K562 (cell line): Measurements from ENCODE around the gene TMPO. TPM values are rescaled to one million over a fixed set of nuclear protein-coding genes. Genes with fewer than 3 reads are reported as not detected.
A peak's percentile ranks its signal among the peaks of the same experiment; 100 is the strongest.

Source experiments
- CBFA2T3 ChIP-seq: fragments of 450-650 bp; IDR thresholded peaks from 2 replicates; pipeline ENCODE4 v1.6.1; 2017
- ELF4 ChIP-seq: fragments of 450-650 bp; formaldehyde crosslinking; IDR thresholded peaks from 2 replicates; pipeline ENCODE4 v1.4.0; 2022; ENCODE audit warnings: missing genetic modification characterization
- GABPA ChIP-seq: fragments of 200-800 bp; sonication (Bioruptor generic); conservative IDR thresholded peaks from 2 replicates; pipeline ENCODE4 v1.6.1; 2016; ENCODE audit warnings: low read depth, missing genetic modification characterization, missing compliant biosample characterization
- GATAD2B ChIP-seq: fragments of 450-650 bp; IDR thresholded peaks from 2 replicates; pipeline ENCODE4 v1.6.1; 2017; ENCODE audit warnings: mild to moderate bottlenecking, borderline replicate concordance
- GTF2E2 ChIP-seq: fragments of 200-800 bp; sonication (Bioruptor generic); IDR thresholded peaks from 2 replicates; pipeline ENCODE4 v1.6.1; 2016; ENCODE audit warnings: missing genetic modification characterization, missing compliant biosample characterization
- KAT2B ChIP-seq: IDR thresholded peaks from one replicate; pipeline ENCODE4 v1.6.1; 2012; ENCODE audit warnings: low read depth, mild to moderate bottlenecking, control low read depth, inconsistent platforms, low read length, moderate library complexity
- MAFF ChIP-seq: IDR thresholded peaks from 2 replicates; pipeline ENCODE4 v1.6.1; 2012; ENCODE audit warnings: low read length, improper control_type of control experiment
- NFE2 ChIP-seq: IDR thresholded peaks from 2 replicates; pipeline ENCODE4 v1.6.1; 2014; ENCODE audit warnings: antibody characterized with exemption, low read depth
- PML ChIP-seq: IDR thresholded peaks from 2 replicates; pipeline ENCODE4 v1.6.1; 2012; ENCODE audit warnings: low read length, inconsistent platforms
- SIN3A ChIP-seq, 2 experiments: fragments of 150-350 bp in 1 of 2; IDR thresholded peaks; 2 replicates each; pipeline ENCODE4 v1.6.1; 2011 to 2016; ENCODE audit warnings: borderline replicate concordance in 2 of 2, low read depth in 2 of 2, low read length in 2 of 2, mild to moderate bottlenecking in 2 of 2, moderate library complexity in 2 of 2; ENCODE audit not compliant: control insufficient read depth in 1 of 2
- SMARCE1 ChIP-seq: fragments of 450-650 bp; IDR thresholded peaks from 2 replicates; pipeline ENCODE4 v1.7.1; 2016; ENCODE audit warnings: mild to moderate bottlenecking
- SP1 ChIP-seq: sonication (generic); formaldehyde crosslinking; IDR thresholded peaks from 2 replicates; pipeline ENCODE4 v1.8.1; 2022; ENCODE audit warnings: mild to moderate bottlenecking, missing genetic modification reagents
- TCF3 ChIP-seq: sonication (generic); formaldehyde crosslinking; IDR thresholded peaks from 2 replicates; pipeline ENCODE4 v1.4.0; 2020; ENCODE audit warnings: mild to moderate bottlenecking, missing genetic modification reagents
- TRIM24 ChIP-seq, 2 experiments: fragments of 450-650 bp; IDR thresholded peaks; 2 replicates each; pipeline ENCODE4 v1.6.1; 2016
- ZNF408 ChIP-seq: fragments of 250-450 bp; sonication (Bioruptor Pico); IDR thresholded peaks from 2 replicates; pipeline ENCODE4 v1.4.0; 2020; ENCODE audit warnings: low read depth, mild to moderate bottlenecking, moderate library complexity
- polyA plus RNA-seq, 8 experiments: library from polyadenylated mRNA; depleted of rRNA in 4 of 8; stranded (reverse) in 5 of 8; unstranded in 3 of 8; fragments of >200 nt; fragmentation: Nextera tagmentation in 2 of 8; fragmentation: Illumina TruSeq in 1 of 8; extraction: Ambion mirVana in 2 of 8; extraction: Trizol in 1 of 8; gene quantifications; 2 replicates each; pipeline versions ENCODE4 v1.2.1 to v1.2.3, GENCODE V29; 2011 to 2014; ENCODE audit warnings: inconsistent platforms in 1 of 8, missing spikeins in 1 of 8
- total RNA-seq, 7 experiments: library from RNA; depleted of rRNA in 6 of 7; stranded (reverse); fragments of >200 nt in 6 of 7; fragmentation: Illumina TruSeq in 2 of 7; extraction: Trizol in 2 of 7; gene quantifications; 2 replicates each; pipeline versions ENCODE4 v1.2.1 to v1.2.3, GENCODE V29; 2011 to 2021; ENCODE audit warnings: low replicate concordance in 1 of 7
- TF ChIP-seq, protein P1 (sequence below): fragments of 450-650 bp; IDR thresholded peaks from 2 replicates; pipeline ENCODE4 v1.6.1; 2016; ENCODE audit warnings: mild to moderate bottlenecking, moderate library complexity
- TF ChIP-seq, protein P2 (sequence below): IDR thresholded peaks from 2 replicates; pipeline ENCODE4 v1.6.1; 2011; ENCODE audit not compliant: insufficient read length; ENCODE audit errors: extremely low read depth
- TF ChIP-seq, protein P3 (sequence below): fragments of 450-650 bp; IDR thresholded peaks from 2 replicates; pipeline ENCODE4 v1.6.1; 2016; ENCODE audit warnings: missing biosample characterization, missing genetic modification characterization

Gene TMPO
- total and polyA plus RNA-seq, 9 of the 15 experiments (the other 6 are each of a cell fraction or from before 2014, with no cell fraction given): 62.1 to 263 (median 182) TPM

DNA sequence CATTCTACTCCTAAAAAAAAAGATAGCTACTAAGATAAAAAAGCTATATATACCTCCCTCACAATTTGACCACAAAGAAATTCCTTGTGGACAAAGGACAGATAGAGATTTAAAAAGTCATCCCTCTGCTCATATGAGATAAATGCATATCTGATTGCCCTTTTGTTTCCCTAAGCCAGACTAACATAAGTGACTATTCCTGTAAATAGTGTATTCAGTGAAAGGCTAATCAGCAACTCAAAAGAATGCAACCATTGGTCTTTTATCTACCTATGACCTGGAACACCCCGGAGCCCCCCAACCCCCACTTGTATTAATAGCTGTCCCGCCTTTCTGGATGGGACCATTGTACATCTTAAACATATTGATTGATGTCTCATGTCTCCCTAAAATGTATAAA is 6.3 kb upstream of the TMPO start (continued):
- TF ChIP-seq, protein P1, sequence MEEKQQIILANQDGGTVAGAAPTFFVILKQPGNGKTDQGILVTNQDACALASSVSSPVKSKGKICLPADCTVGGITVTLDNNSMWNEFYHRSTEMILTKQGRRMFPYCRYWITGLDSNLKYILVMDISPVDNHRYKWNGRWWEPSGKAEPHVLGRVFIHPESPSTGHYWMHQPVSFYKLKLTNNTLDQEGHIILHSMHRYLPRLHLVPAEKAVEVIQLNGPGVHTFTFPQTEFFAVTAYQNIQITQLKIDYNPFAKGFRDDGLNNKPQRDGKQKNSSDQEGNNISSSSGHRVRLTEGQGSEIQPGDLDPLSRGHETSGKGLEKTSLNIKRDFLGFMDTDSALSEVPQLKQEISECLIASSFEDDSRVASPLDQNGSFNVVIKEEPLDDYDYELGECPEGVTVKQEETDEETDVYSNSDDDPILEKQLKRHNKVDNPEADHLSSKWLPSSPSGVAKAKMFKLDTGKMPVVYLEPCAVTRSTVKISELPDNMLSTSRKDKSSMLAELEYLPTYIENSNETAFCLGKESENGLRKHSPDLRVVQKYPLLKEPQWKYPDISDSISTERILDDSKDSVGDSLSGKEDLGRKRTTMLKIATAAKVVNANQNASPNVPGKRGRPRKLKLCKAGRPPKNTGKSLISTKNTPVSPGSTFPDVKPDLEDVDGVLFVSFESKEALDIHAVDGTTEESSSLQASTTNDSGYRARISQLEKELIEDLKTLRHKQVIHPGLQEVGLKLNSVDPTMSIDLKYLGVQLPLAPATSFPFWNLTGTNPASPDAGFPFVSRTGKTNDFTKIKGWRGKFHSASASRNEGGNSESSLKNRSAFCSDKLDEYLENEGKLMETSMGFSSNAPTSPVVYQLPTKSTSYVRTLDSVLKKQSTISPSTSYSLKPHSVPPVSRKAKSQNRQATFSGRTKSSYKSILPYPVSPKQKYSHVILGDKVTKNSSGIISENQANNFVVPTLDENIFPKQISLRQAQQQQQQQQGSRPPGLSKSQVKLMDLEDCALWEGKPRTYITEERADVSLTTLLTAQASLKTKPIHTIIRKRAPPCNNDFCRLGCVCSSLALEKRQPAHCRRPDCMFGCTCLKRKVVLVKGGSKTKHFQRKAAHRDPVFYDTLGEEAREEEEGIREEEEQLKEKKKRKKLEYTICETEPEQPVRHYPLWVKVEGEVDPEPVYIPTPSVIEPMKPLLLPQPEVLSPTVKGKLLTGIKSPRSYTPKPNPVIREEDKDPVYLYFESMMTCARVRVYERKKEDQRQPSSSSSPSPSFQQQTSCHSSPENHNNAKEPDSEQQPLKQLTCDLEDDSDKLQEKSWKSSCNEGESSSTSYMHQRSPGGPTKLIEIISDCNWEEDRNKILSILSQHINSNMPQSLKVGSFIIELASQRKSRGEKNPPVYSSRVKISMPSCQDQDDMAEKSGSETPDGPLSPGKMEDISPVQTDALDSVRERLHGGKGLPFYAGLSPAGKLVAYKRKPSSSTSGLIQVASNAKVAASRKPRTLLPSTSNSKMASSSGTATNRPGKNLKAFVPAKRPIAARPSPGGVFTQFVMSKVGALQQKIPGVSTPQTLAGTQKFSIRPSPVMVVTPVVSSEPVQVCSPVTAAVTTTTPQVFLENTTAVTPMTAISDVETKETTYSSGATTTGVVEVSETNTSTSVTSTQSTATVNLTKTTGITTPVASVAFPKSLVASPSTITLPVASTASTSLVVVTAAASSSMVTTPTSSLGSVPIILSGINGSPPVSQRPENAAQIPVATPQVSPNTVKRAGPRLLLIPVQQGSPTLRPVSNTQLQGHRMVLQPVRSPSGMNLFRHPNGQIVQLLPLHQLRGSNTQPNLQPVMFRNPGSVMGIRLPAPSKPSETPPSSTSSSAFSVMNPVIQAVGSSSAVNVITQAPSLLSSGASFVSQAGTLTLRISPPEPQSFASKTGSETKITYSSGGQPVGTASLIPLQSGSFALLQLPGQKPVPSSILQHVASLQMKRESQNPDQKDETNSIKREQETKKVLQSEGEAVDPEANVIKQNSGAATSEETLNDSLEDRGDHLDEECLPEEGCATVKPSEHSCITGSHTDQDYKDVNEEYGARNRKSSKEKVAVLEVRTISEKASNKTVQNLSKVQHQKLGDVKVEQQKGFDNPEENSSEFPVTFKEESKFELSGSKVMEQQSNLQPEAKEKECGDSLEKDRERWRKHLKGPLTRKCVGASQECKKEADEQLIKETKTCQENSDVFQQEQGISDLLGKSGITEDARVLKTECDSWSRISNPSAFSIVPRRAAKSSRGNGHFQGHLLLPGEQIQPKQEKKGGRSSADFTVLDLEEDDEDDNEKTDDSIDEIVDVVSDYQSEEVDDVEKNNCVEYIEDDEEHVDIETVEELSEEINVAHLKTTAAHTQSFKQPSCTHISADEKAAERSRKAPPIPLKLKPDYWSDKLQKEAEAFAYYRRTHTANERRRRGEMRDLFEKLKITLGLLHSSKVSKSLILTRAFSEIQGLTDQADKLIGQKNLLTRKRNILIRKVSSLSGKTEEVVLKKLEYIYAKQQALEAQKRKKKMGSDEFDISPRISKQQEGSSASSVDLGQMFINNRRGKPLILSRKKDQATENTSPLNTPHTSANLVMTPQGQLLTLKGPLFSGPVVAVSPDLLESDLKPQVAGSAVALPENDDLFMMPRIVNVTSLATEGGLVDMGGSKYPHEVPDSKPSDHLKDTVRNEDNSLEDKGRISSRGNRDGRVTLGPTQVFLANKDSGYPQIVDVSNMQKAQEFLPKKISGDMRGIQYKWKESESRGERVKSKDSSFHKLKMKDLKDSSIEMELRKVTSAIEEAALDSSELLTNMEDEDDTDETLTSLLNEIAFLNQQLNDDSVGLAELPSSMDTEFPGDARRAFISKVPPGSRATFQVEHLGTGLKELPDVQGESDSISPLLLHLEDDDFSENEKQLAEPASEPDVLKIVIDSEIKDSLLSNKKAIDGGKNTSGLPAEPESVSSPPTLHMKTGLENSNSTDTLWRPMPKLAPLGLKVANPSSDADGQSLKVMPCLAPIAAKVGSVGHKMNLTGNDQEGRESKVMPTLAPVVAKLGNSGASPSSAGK: no peak
- TF ChIP-seq SIN3A (IDR thresholded peaks at IDR 0.05; ENCODE audit: borderline replicate concordance in 2 of 2, control insufficient read depth in 1 of 2, low read depth in 2 of 2, low read length in 2 of 2) (no peak), TCF3 (CRISPR knock-in tag) (peak; percentile 86), SMARCE1 (peak; percentile 98), GTF2E2 (no peak), KAT2B (no peak), NFE2 (peak; percentile 89), PML (peak; percentile 77; the same call in 1 of the 2 replicates), CBFA2T3 (peak; percentile 91), GABPA (no peak), ELF4 (CRISPR knock-in tag) (no peak), GATAD2B (peak; percentile 82; the same call in 1 of the 2 replicates), SP1 (CRISPR knock-in tag) (no peak), TRIM24 (IDR thresholded peaks at IDR 0.05) (peak in 1 of 2 experiments; percentile 64; a peak in 1 of 4 replicates), ZNF408 (CRISPR knock-in tag) (no peak), MAFF (peak; percentile 61; the same call in 1 of the 2 replicates)
- TF ChIP-seq, protein P2, sequence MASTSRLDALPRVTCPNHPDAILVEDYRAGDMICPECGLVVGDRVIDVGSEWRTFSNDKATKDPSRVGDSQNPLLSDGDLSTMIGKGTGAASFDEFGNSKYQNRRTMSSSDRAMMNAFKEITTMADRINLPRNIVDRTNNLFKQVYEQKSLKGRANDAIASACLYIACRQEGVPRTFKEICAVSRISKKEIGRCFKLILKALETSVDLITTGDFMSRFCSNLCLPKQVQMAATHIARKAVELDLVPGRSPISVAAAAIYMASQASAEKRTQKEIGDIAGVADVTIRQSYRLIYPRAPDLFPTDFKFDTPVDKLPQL: no peak
- TF ChIP-seq, protein P3, sequence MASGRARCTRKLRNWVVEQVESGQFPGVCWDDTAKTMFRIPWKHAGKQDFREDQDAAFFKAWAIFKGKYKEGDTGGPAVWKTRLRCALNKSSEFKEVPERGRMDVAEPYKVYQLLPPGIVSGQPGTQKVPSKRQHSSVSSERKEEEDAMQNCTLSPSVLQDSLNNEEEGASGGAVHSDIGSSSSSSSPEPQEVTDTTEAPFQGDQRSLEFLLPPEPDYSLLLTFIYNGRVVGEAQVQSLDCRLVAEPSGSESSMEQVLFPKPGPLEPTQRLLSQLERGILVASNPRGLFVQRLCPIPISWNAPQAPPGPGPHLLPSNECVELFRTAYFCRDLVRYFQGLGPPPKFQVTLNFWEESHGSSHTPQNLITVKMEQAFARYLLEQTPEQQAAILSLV (tag): no peak
